HG03521 (cell line): ENCODE data around the gene CALCOCO2.
"Not testable (repeated sequence)": the region's sequence is repeated elsewhere in the genome, so short reads cannot be mapped to it uniquely, and the experiment has no call there.

ENCODE experiments used
- ATAC-seq: cut with Tn5 transposase; IDR thresholded peaks from one replicate; pipeline ENCODE4 v1.9.1; 2021; ENCODE audit warnings: mild to moderate bottlenecking, moderate library complexity; ENCODE audit not compliant: unreplicated experiment

The CALCOCO2 gene

DNA sequence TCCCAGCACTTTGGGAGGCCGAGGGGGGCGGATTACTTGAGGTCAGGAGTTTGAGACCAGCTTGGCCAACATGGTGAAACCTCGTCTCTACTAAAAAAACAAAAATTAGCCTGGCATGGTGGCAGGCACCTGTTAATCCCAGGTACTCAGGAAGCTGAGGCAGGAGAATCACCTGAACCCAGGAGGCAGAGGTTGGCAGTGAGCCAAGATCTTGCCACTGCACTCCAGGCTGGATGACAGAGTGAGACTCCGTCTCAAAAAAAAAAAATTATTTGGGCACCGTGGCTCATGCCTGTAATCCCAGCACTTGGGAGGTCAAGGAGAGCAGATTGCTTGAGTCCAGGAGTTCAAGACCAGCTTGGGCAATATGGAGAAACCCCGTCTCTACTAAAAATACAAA is 9.9 kb upstream of the CALCOCO2 start:
- ATAC-seq: not testable (repeated sequence)

DNA sequence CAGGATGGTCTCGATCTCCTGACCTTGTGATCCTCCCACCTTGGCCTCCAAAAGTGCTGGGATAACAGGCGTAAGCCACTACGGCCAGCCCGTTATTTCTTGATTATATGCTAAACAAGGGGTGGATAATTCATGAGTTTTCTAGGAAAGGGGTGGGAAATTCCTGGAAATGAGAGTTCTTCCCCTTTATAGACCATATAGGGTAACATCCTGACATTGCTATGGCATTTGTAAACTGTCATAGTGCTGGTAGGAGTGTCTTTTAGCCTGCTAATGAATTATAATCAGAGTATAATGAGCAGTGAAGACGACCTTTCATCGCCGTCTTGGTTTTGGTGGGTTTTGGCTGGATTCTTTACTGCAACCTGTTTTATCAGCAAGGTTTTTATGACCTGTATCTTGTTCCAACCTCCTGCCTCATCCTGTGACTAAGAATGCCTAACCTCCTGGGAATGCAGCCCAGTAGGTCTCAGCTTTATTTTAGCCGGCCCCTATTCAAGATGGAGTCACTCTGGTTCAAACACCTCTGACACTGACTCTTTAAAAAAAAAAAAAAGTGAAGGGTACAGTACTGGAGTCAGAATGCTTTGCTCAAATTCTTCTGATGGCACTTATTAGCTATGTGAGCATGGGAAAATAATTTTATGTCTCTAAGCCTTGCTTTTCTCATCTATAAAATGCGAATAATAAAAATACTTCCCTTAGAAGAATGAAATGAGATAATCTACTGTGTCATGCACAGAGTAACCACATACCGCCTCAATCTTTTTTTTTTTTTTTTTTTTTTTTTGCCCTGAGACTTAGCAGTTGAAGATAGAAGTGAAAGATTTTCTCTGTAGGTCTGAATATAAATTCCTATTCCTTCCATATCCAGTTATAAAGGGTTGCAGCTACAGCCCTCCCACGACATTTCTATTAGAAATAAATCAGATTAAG is 5.1 kb upstream of the CALCOCO2 start:
- no peak for ATAC-seq

DNA sequence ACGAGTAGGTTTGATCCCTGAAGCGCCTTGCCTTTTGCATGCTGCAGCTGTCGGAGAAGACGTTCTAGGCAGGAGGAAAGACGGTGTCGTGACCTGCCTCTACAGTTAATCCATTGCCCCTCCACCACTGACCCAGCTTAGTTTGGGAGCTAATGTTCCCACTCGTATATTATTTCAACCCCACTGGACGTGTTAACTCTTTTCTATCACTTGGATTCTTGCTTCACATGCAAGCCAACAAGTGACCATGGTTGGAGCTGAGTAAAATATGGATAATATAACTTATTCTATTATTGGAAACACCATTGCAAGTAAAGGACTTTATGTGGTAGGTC is 681 bp downstream of the CALCOCO2 start:
- ATAC-seq: no peak

DNA sequence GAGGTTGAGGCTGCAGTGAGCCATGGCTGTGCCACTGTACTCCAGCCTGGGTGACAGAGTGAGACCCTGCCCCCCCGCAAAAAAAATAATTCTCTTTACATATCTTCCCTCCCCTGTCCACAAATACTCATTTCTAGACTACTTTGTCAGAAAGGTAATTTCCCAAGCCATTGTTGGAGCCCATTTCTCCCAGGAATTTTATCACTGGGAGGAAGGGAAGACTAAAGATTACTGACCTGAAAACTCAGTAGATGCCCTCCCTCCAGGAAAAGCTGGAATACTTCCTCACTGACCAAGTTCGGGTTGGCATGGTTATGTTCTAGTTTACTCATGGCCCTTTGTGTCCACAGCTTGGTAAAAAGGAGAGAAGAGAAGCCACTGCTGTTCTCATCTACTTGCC is 4.1 kb downstream of the CALCOCO2 start:
- no peak for ATAC-seq

DNA sequence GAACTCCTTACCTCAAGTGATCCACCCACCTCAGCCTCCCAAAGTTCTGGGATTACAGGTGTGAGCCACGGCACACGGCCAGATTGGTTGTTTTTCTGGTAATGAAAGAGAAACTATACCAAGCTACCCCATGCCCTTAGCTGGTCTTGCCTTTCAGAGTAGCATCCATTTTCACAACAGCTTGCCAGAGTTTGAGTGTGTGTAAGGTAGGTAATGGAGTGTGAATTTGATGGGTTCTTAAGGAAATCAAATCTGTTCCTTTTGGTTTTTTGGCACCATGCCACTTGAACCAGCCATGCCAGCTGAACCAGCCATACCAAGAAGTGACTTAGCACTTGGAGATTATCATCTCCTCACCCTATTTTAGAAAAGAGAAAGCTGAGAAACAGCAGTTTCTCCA is 5.1 kb downstream of the CALCOCO2 start:
- no peak for ATAC-seq

DNA sequence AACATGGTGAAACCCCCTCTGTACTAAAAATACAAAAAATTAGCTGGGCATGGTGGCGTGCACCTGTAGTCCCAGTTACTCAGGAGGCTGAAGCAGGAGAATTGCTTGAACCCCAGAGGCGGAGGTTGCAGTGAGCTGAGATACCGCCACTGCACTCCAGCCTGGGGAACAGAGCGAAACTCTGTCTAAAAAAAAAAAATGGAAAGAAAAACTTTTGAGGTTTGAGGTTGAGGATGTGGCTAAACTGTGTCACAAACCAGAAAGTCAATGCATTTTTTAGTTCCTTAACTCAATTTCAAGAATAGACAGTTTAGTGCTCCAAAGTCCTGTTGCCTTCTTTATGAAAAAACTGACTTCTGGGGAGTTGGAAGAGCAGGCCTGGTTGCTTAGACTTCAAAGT is 6.6 kb downstream of the CALCOCO2 start:
- ATAC-seq: not testable (repeated sequence)

DNA sequence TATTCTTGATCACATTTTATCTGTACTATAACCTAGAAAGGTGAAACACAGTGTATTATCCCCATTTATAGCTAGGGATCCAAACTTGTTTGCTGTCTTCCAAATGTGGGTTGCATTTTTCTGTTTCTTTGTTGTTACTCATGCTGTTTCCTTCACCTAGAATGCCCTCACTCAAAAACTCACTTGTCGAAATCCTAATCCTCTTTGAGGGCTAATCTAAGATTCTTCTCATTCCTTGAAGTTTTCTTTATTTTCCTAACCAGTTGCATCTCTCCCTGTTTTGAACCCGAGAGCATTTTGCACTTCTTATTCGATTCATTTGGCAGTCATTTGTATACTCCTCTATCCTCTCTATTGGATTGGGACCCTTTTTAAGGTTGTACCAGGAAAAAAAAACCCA is 9.6 kb downstream of the CALCOCO2 start:
- no peak for ATAC-seq

DNA sequence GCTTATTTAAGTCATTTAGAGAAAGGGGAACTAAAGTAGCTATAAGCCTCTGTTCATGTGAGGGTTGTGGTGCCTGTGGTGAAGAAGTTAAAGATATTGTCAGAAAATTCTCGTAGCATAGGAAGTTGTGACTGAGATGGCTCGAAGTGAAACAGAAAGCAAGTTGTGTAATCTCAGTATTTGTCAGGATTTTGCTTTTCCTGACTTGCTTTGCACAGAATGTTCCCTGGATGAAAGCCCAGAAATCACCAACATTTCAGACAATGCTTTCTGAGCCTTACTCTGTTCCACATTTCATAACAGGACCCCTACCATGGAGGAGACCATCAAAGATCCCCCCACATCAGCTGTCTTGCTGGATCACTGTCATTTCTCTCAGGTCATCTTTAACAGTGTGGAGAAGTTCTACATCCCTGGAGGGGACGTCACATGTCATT is 10.6 kb downstream of the CALCOCO2 start:
- peak; percentile 84 for ATAC-seq

DNA sequence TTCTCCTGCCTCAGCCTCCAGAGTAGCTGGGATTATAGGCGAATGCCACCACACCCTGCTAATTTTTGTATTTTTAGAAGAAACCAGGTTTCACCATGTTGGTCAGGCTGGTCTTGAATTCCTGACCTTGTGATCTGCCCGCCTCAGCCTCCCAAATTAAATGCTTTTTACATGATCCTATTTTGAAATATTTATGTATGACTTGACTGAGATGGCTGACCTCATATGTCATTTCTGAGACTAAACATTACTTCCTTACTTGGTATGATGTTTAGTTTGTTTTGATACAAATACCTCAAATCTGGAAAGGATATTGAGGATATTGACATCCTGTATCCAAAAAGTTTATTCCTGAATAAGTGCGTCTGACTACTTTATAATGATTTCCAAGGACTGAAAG is 11.9 kb downstream of the CALCOCO2 start:
- no peak for ATAC-seq

DNA sequence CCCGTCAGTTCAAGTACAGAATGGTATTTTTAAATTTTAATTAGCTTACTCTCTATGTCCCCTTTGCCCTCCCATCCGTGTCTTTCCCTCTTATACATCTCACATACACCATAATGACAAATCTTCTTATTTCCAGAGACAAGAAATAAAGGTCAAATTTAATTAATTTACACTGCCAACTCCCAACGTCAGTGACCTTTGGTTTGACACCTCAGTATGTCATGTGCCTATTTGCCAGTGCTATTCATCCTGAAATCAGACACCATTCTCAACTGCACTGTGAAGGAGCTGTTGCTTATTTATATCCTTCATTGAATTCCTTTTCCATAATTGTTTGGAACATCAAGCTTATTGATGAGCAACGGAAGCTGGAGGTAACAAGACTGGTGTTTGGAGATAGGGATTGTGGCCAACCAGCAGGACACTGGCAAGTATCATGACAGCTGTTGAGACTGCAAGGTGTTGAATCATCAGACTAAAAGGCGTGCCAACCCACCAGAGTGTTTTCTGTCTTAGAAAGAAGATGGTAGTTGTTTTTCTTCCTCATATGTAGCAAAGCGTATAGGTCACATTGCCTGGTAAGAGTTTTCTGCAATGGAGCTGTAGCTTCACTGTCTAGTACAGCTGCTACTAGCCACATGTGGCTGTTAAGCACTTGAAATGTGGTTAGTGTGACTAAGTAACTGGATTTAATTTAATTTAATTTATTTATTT is 12.5 kb downstream of the CALCOCO2 start:
- no peak for ATAC-seq

DNA sequence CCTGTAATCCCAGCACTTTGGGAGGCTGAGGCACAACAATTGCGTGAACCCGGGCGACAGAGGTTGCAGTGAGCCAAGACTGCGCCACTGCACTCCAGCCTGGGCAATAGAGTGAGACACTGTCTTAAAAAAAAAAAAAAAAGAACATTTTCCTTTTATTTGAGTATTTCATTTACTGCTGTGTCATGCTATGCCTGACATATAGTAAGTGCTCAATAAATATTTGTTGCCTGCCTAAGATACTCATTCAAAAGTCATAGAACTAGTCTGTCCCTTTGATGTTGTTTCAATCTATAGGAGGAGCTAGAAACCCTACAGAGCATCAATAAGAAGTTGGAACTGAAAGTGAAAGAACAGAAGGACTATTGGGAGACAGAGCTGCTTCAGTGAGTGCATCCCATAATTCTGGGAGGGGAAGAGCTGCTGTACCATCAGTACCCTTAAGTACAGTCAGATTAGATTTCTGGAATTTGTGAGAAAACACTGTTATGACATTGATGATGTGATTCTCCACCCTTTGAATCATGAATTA is 20.0 kb downstream of the CALCOCO2 start:
- ATAC-seq: no peak

DNA sequence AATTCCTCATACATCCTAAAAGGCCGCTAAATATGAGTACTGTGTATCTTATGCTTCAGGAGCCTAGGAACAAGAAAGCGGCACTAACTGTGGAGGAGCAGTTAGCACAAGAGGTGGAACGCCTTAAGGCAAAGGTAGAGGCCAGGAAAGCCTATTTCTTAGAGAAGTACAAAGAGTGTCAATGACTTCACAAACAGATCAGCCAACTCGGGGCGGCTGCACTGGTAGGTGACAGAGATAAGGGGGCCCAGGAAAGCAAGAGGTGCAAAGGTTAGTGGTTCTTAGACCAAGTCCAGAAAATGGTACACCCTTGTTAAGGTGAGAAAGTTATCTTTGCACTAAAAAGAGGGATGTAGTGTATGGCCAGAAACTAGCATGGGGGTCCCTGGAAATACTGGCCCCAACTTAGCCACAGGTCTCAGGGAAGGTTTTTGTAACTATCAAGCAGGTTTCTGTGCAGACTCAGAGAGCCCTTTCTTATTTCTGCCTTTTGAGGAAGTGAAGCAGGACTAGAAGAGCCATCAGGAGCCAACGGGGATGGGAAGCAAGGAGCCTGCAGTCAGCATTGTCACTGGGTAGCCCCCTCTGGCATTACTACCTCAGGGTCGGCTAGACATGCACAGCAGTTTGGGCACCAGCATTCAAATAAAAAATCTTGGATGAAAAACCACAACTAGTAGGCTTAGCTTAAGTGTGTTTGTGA is 24.1 kb downstream of the CALCOCO2 start:
- no peak for ATAC-seq

DNA sequence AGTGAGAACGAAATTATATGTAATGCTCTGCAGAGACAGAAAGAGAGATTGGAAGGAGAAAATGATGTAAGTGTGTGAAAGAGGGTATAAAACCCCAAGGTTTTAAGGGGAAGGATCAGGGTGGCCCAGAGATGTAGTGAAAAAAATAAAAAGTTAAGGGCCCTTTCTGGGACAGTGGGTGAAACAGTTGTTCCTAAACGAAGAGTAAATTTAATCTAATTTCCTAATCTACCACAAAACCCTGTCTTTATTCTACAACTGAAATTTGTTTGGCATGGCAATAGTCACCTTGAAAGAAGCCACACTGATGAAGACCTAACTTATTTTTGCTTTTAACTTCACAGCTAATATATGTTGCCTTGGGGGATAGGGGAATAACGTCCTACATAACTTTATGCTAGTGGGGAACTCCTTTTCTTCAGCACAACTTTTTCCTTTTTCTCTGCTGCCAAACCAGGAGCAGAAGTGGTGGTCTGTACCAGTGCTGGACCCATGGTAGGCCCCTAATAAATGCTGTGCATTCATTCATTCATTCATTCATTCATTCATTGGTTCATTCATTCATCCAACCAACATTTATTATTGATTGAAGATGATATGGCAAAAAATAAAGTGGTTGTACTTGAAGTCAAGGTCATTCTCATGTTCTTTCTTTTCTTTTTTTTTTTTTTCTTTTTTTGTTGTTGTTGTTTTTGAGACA is 25.4 kb downstream of the CALCOCO2 start:
- no peak for ATAC-seq

DNA sequence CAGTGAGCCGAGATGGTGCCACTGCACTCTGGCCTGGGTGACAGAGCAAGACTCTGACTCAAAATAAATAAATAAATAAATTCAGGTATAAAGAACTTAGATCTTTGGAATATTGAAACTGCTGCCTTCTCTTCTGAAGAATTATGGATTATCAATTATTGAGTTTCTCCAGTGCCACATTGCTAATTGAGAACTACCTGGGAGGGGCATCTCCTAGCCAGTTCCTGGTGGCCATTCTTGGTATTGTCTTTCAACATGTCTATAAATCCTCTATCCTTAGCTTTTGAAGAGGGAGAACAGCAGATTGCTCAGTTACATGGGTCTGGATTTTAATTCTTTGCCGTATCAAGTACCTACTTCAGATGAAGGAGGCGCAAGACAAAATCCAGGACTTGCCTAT is 29.2 kb downstream of the CALCOCO2 start:
- no peak for ATAC-seq

DNA sequence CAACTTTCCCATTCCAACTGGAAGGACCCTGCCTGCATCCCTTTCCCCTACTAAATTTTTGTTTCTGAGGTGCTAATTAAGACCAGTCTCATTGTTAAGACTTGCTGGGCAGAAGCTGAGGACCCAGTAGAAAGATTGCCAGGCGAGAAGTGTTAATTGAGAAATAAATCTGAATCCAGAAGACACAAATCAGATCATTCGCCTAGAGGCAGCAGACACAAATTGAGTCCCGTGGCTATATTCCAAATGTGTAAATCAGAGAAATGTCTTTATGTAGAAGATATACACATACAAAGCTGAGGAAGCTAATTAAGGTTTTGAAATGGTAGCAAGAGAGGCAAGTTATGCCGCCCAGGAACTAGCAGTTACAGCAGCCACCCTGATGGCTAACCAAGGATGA is 29.6 kb downstream of the CALCOCO2 start:
- no peak for ATAC-seq

DNA sequence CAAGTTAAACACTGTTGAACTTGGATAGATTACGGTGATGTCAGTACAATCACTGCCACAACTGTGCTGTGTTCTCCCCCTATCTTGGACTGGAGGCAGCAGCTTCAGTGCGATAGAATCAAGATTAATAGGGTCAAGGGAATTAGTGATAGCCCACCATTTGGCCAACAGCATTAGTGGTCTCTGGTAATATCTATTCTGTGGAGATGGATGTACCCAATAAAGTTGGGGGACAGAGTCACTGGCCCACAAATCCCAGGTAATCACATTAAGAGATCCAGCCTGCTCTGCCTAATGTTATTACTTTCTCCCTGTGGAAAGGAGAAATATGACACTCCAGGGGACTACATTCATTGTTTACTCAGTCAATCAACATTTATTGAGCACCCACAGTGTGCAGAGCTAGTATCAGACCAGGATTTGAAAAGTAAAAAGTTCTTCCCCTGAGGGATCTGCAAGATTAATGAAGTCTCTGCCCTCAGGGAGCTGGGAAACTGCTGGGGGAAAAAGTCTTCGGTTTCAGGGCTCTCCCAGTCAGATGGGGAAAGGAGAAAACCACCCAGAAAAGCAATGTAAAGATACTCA is 38.2 kb downstream of the CALCOCO2 start:
- ATAC-seq: no peak

DNA sequence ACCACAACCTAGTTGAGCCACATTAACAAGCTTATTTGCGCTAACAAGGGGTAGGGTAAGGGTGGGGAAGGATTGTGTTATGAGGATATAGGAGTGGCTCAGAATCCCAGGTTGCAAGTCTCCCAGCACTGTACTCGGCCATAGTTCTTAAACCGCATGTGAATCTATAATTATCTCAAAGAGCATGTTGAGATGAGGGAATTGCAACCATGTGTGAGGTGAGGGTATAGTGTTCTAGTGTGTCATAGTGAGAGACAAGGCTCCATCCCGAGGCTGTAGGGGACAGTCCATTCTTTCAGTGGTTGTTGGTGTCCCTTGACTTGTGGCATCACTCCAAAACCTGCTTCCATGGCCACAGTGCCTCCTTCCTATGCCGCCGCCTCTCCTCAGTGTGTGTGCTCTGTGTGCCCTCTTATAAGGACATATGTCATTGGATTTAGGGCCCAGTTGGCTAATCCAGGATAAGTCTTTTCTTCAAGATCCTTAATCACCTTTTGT is 39.0 kb downstream of the CALCOCO2 start:
- ATAC-seq: no peak

DNA sequence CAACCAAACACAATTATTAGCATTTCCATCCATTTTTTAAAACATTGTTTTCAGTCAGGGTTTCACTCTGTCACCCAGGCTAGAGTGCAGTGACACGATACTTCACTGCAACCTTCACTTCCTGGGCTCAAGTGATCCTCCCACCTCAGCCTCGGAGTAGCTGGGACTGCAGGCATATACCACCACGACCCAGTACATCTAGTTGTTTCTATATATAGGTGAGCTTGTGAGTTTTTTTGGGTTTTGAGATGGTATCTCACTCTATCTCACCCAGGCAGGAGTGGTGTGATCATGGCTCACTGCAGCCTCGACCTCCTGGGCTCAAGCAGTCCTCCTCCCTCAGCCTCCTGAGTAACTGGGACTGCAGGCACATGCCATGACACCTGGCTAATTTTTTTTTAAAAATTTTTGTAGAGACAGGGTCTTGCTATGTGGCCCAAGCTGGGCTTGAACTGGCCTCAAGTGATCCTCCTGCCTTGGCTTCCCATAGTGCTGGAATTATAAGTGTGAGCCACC is 40.3 kb downstream of the CALCOCO2 start:
- no peak for ATAC-seq

DNA sequence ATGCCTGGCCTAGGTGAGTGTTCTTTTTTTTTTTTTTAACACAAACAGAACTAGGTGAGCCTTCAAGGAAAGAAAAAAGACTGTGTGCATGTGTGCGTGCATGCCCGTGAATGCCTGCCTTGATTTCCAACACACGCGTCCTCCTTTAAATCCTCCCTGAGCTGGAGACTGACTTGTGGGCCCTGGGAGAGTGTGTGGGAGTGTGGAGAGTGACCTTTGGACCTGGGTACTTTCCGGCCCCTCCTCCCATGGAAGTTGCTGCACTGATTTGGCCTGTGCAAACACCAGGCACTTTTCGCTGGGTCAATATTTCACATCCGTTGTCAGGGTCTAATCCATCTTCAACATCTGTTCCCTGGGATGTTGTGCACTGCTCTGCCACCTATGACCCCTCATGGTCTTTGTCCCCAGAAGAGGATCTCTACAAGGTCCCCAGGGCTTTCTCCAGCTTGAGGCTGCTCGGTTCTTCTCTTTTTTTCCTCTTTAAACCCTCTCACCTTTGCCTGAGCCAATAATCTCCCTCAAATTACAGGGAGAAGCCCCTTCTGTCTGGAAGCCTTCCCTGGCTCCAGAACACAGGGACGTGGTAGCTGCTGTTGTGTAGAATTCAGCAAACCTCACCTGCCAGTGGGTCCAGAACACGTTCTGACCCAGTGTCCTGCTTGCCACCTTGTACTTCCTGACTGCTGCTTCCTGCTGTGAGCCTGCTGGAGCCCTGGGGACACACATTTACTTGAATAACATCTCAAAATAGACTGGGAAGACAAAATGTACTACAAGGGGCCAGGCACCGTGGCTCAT is 40.9 kb downstream of the CALCOCO2 start:
- ATAC-seq: no peak
